ENCODE measurements around the gene ADARB2. TPM values are rescaled to one million over a fixed set of nuclear protein-coding genes. Genes with fewer than 3 reads are reported as not detected.

The ADARB2 gene
- total and polyA plus RNA-seq, 4 donors: 0.55 to 0.70 (median 0.59) TPM; not detected in 1

- H3K36me3 ChIP-seq (ENCODE audit: control insufficient read depth in 4 of 4, insufficient read depth in 3 of 4, low read depth in 1 of 4, low read length in 3 of 4): no peaks in the 10 kb centered on the region
- H3K4me1 ChIP-seq (ENCODE audit: control insufficient read depth in 4 of 4, insufficient read depth in 4 of 4, low read length in 3 of 4): no peaks in the 10 kb centered on the region
- H3K27ac ChIP-seq (ENCODE audit: low read depth in 1 of 2, low read length in 2 of 2): no peak overlapping the region
- H3K9ac ChIP-seq (ENCODE audit: low read depth in 1 of 2, low read length in 2 of 2): no peak overlapping the region
- TF ChIP-seq EGR1 (IDR thresholded peaks at IDR 0.05; ENCODE audit: low read depth in 2 of 2): no peak
- TF ChIP-seq SP1 (IDR thresholded peaks at IDR 0.05): no peak
- TF ChIP-seq ATF3 (IDR thresholded peaks at IDR 0.05): no peak
- no peak for TF ChIP-seq FOXA2 (IDR thresholded peaks at IDR 0.05)
- TF ChIP-seq FOXA1 (IDR thresholded peaks at IDR 0.05): no peak
- no peak for TF ChIP-seq YY1 (IDR thresholded peaks at IDR 0.05)
- TF ChIP-seq HNF4A (conservative IDR thresholded peaks at IDR 0.05): no peak
- no peak for TF ChIP-seq MAX (IDR thresholded peaks at IDR 0.05)
- no peak for TF ChIP-seq HNF4G (IDR thresholded peaks at IDR 0.05)
- no peak for TF ChIP-seq JUND (IDR thresholded peaks at IDR 0.05)
- no peak for TF ChIP-seq REST (IDR thresholded peaks at IDR 0.05)
- no peak for TF ChIP-seq RXRA (IDR thresholded peaks at IDR 0.05)
- TF ChIP-seq CTCF (IDR thresholded peaks at IDR 0.05; ENCODE audit: low read depth, low read length, missing input control): no peak
- peaks cover 0 to 4% (median 0%) of the 10 kb centered on the region in 4 donors for H3K9me3 ChIP-seq (ENCODE audit: control insufficient read depth in 4 of 4, low read length in 3 of 4)
- no peak overlapping the region for H3K4me3 ChIP-seq (ENCODE audit: low read depth in 1 of 3, low read length in 3 of 3)
- peak; percentile 9 for DNase-seq (ENCODE audit: low spot score)
- 76% methylated on average over 17 of the region's 17 CpGs for WGBS
- no peaks in the 10 kb centered on the region for H3K27me3 ChIP-seq (ENCODE audit: control insufficient read depth in 4 of 4, insufficient read depth in 4 of 4, low read length in 3 of 4)
Measured at GRCh38 chr10:1602037-1602484, 135.3 kb downstream of the ADARB2 start.

- Histone ChIP-seq H3K27ac (ENCODE audit: low read depth in 1 of 2, low read length in 2 of 2) (no peak overlapping the region), H3K9me3 (ENCODE audit: control insufficient read depth in 4 of 4, low read length in 3 of 4) (peaks cover 0 to 4% (median 0%) of the 10 kb centered on the region in 4 donors), H3K9ac (ENCODE audit: low read depth in 1 of 2, low read length in 2 of 2) (no peak overlapping the region), H3K27me3 (ENCODE audit: control insufficient read depth in 4 of 4, insufficient read depth in 4 of 4, low read length in 3 of 4) (no peaks in the 10 kb centered on the region), H3K36me3 (ENCODE audit: control insufficient read depth in 4 of 4, insufficient read depth in 3 of 4, low read depth in 1 of 4, low read length in 3 of 4) (no peaks in the 10 kb centered on the region), H3K4me1 (ENCODE audit: control insufficient read depth in 4 of 4, insufficient read depth in 4 of 4, low read length in 3 of 4) (no peaks in the 10 kb centered on the region), H3K4me3 (ENCODE audit: low read depth in 1 of 3, low read length in 3 of 3) (no peak overlapping the region)
- DNase-seq (ENCODE audit: low spot score): no peak
- 80% methylated on average over 10 of the region's 10 CpGs for WGBS
- no peak for TF ChIP-seq RXRA (IDR thresholded peaks at IDR 0.05)
- TF ChIP-seq SP1 (IDR thresholded peaks at IDR 0.05): no peak
- no peak for TF ChIP-seq MAX (IDR thresholded peaks at IDR 0.05)
Measured at GRCh38 chr10:1601406-1601805, 135.9 kb downstream of the ADARB2 start.
